Endodermal cell (in vitro differentiated cells): ENCODE results near the gene OPRD1. TPM values are rescaled to one million over a fixed set of nuclear protein-coding genes. Genes with fewer than 3 reads are reported as not detected.
A peak's percentile ranks its signal among the peaks of the same experiment; 100 is the strongest.

ENCODE experiments used
- DNase-seq: peaks from one replicate; pipeline ENCODE4 v3.0.0-alpha.2; 2017
- H3K27ac ChIP-seq: 2 replicates; pipeline ENCODE4 v1.5.1; 2013; ENCODE audit warnings: mild to moderate bottlenecking, low read depth, low read length, moderate library complexity
- H3K27me3 ChIP-seq: 2 replicates; pipeline ENCODE4 v1.6.1; 2013; ENCODE audit warnings: mild to moderate bottlenecking, low read length, moderate library complexity; ENCODE audit not compliant: insufficient read depth, control insufficient read depth, poor library complexity, severe bottlenecking
- H3K36me3 ChIP-seq: 2 replicates; pipeline ENCODE4 v1.7.0; 2013; ENCODE audit warnings: mild to moderate bottlenecking, low read length, moderate library complexity; ENCODE audit not compliant: control insufficient read depth, insufficient read depth
- H3K4me1 ChIP-seq: one replicate; pipeline ENCODE4 v1.7.0; 2013; ENCODE audit warnings: low read length; ENCODE audit not compliant: control insufficient read depth, insufficient read depth
- H3K4me3 ChIP-seq: 2 replicates; pipeline ENCODE4 v1.5.1; 2013; ENCODE audit warnings: mild to moderate bottlenecking, low read length, moderate library complexity
- H3K9ac ChIP-seq: 2 replicates; pipeline ENCODE4 v1.6.1; 2013; ENCODE audit warnings: mild to moderate bottlenecking, low read length, moderate library complexity; ENCODE audit not compliant: poor library complexity, severe bottlenecking; ENCODE audit errors: extremely low read depth
- H3K9me3 ChIP-seq: 2 replicates; pipeline ENCODE4 v1.6.1; 2013; ENCODE audit warnings: mild to moderate bottlenecking, low read length, moderate library complexity; ENCODE audit not compliant: control insufficient read depth
- H3K27ac Mint-ChIP-seq: 2 replicates; pipeline ENCODE4 v1.8.0; 2020; ENCODE audit warnings: mixed read lengths
- H3K27me3 Mint-ChIP-seq: 2 replicates; pipeline ENCODE4 v1.8.0; 2021; ENCODE audit warnings: mild to moderate bottlenecking, mixed read lengths; ENCODE audit not compliant: insufficient read depth
- H3K36me3 Mint-ChIP-seq: 2 replicates; pipeline ENCODE4 v1.8.0; 2020; ENCODE audit warnings: low read depth, mixed read lengths
- H3K4me1 Mint-ChIP-seq: 2 replicates; pipeline ENCODE4 v1.8.0; 2020; ENCODE audit warnings: mixed read lengths
- H3K4me3 Mint-ChIP-seq: 2 replicates; pipeline ENCODE4 v1.8.0; 2020; ENCODE audit warnings: mild to moderate bottlenecking, moderate library complexity, mixed read lengths
- H3K9me3 Mint-ChIP-seq: 2 replicates; pipeline ENCODE4 v1.8.0; 2020; ENCODE audit warnings: mild to moderate bottlenecking, mixed read lengths
- CTCF ChIP-seq: fragments of 200-600 bp; sonication (generic); conservative IDR thresholded peaks from 2 replicates; pipeline ENCODE4 v1.5.0; 2021; ENCODE audit warnings: antibody characterized with exemption, mild to moderate bottlenecking
- WGBS, 2 experiments: methylation state at CpG; one replicate each; pipeline versions ENCODE4 v1.1.5 to v1.1.7; 2013; ENCODE audit warnings: missing lambda C conversion rate in 2 of 2, mixed read lengths in 1 of 2; ENCODE audit not compliant: insufficient coverage in 1 of 2, insufficient read length in 1 of 2; 5-methylcytosine and 5-hydroxymethylcytosine counted together
- total RNA-seq, 2 donors: library from RNA; stranded (reverse); fragmentation: NEBNext Ultra II Directional in 1 of 2; extraction: Animal tissue kit (Norgen Biotek cat#: 25700) in 1 of 2; gene quantifications; 2 replicates in 1 of 2; 3 replicates in 1 of 2; pipeline ENCODE4 v1.2.1, GENCODE V29; 2021

OPRD1 gene
- total RNA-seq, 2 donors from 2014 or later, result 0.55 to 0.75 TPM

- 75 to 83% methylated on average over 3 to 4 of the region's 4 CpGs for WGBS, 2 experiments
- H3K27me3 Mint-ChIP-seq, result no peaks in the 10 kb centered on the region
These were observed 23.3 kb downstream of the OPRD1 start for GRCh38 chr1:28835237-28835650.

GRCh38 chr1:28836421-28836956 lies 24.5 kb downstream of the OPRD1 start:
- H3K27ac Mint-ChIP-seq, result no peak overlapping the region
- H3K36me3 ChIP-seq, result no peaks in the 10 kb centered on the region
- no peaks in the 10 kb centered on the region for H3K36me3 Mint-ChIP-seq
- H3K4me1 ChIP-seq, result no peaks in the 10 kb centered on the region
- no peak for TF ChIP-seq CTCF
- no peaks in the 10 kb centered on the region for H3K4me1 Mint-ChIP-seq
- 96% methylated on average over 7 to 14 of the region's 15 CpGs for WGBS, 2 experiments
- H3K27me3 Mint-ChIP-seq, result no peaks in the 10 kb centered on the region
- no peak overlapping the region for H3K9ac ChIP-seq
- DNase-seq, result no peak
- peaks cover 1% of the 10 kb centered on the region for H3K9me3 Mint-ChIP-seq
- no peak overlapping the region for H3K27ac ChIP-seq
- no peak overlapping the region for H3K4me3 ChIP-seq
- H3K27me3 ChIP-seq, result no peaks in the 10 kb centered on the region
- no peaks in the 10 kb centered on the region for H3K9me3 ChIP-seq
- H3K4me3 Mint-ChIP-seq, result no peak overlapping the region

More at GRCh38 chr1:28835237-28835650, 23.3 kb downstream of the OPRD1 start:
- H3K4me1 ChIP-seq, result no peaks in the 10 kb centered on the region
- H3K4me1 Mint-ChIP-seq, result no peaks in the 10 kb centered on the region
- DNase-seq, result no peak
- no peak overlapping the region for H3K4me3 Mint-ChIP-seq
- no peak overlapping the region for H3K9ac ChIP-seq
- H3K27me3 ChIP-seq, result no peaks in the 10 kb centered on the region
- TF ChIP-seq CTCF, result no peak
- no peak overlapping the region for H3K27ac Mint-ChIP-seq
- H3K36me3 ChIP-seq, result no peaks in the 10 kb centered on the region
- H3K9me3 ChIP-seq, result no peaks in the 10 kb centered on the region
- H3K4me3 ChIP-seq, result no peak overlapping the region
- no peaks in the 10 kb centered on the region for H3K36me3 Mint-ChIP-seq
- H3K9me3 Mint-ChIP-seq, result peaks cover 1% of the 10 kb centered on the region
- no peak overlapping the region for H3K27ac ChIP-seq

- Mint-ChIP-seq H3K36me3 (no peaks in the 10 kb centered on the region), H3K9me3 (peaks cover 1% of the 10 kb centered on the region), H3K4me3 (no peak overlapping the region), H3K27me3 (peaks cover 2% of the 10 kb centered on the region), H3K4me1 (no peaks in the 10 kb centered on the region), H3K27ac (no peak overlapping the region)
- Histone ChIP-seq H3K4me3 (no peak overlapping the region), H3K4me1 (no peaks in the 10 kb centered on the region), H3K9me3 (no peaks in the 10 kb centered on the region), H3K9ac (no peak overlapping the region), H3K36me3 (no peaks in the 10 kb centered on the region), H3K27ac (no peak overlapping the region), H3K27me3 (no peaks in the 10 kb centered on the region)
- TF ChIP-seq CTCF, result peak; percentile 48
- WGBS, 2 experiments, result 89 to 90% methylated on average over 8 of the region's 8 CpGs
- DNase-seq, result no peak
These were observed 29.1 kb downstream of the OPRD1 start for GRCh38 chr1:28840928-28841544.
